Cardiac muscle cell (in vitro differentiated cells and primary cell): ENCODE measurements around the gene NTN5. TPM values are rescaled to one million over a fixed set of nuclear protein-coding genes. Genes with fewer than 3 reads are reported as not detected.

Experiments used
- DNase-seq, 2 donors: peaks; one replicate each; pipeline versions ENCODE4 v3.0.0 to v3.0.0-alpha.2; 2010 to 2017; ENCODE audit warnings: low read depth in 1 of 2, low spot score in 1 of 2
- H3K27ac ChIP-seq: fragments of 200-600 bp; sonication (generic); 2 replicates; pipeline ENCODE4 v1.5.1; 2016
- H3K27me3 ChIP-seq: fragments of 200-600 bp; sonication (generic); 2 replicates; pipeline ENCODE4 v1.6.0; 2016; ENCODE audit warnings: control low read depth
- H3K36me3 ChIP-seq: fragments of 200-600 bp; sonication (generic); 2 replicates; pipeline ENCODE4 v1.5.1; 2016; ENCODE audit warnings: control low read depth
- H3K4me1 ChIP-seq: fragments of 200-600 bp; sonication (generic); 2 replicates; pipeline ENCODE4 v1.8.1; 2017; ENCODE audit warnings: low read depth, mild to moderate bottlenecking, mixed run types
- H3K4me3 ChIP-seq: fragments of 200-600 bp; sonication (generic); 2 replicates; pipeline ENCODE4 v1.5.1; 2016; ENCODE audit warnings: mild to moderate bottlenecking
- H3K9me3 ChIP-seq: fragments of 200-600 bp; sonication (generic); 2 replicates; pipeline ENCODE4 v1.5.1; 2017; ENCODE audit warnings: low read depth, mild to moderate bottlenecking, control low read depth
- CTCF ChIP-seq: IDR thresholded peaks from 2 replicates; pipeline ENCODE4 v1.5.1; 2012; ENCODE audit warnings: low read depth, mild to moderate bottlenecking, low read length
- polyA plus RNA-seq: library from polyadenylated mRNA; unstranded; fragments of >200 nt; fragmentation: Nextera tagmentation; extraction: Ambion mirVana; gene quantifications from 2 replicates; pipeline ENCODE4 v1.2.1, GENCODE V29; 2016
- total RNA-seq: library from RNA; depleted of rRNA; stranded (reverse); fragments of >200 nt; gene quantifications from 2 replicates; pipeline ENCODE4 v1.2.3, GENCODE V29; 2016

The NTN5 gene
- total and polyA plus RNA-seq, 2 experiments from 2014 or later, result 4.1 TPM; not detected in 1

- Histone ChIP-seq H3K27me3 (no peaks in the 10 kb centered on the region), H3K9me3 (no peaks in the 10 kb centered on the region), H3K4me1 (no peaks in the 10 kb centered on the region), H3K4me3 (no peak overlapping the region), H3K36me3 (no peaks in the 10 kb centered on the region), H3K27ac (no peak overlapping the region)
- peak; percentile 86 to 91 for DNase-seq
- peak; percentile 87 for TF ChIP-seq CTCF
Observed at GRCh38 chr19:48674921-48675824, 2.4 kb upstream of the NTN5 start.

GRCh38 chr19:48674216-48674809 is 1.5 kb upstream of the NTN5 start:
- H3K27me3 ChIP-seq, result no peaks in the 10 kb centered on the region
- no peaks in the 10 kb centered on the region for H3K36me3 ChIP-seq
- no peak for TF ChIP-seq CTCF
- no peaks in the 10 kb centered on the region for H3K4me1 ChIP-seq
- no peak overlapping the region for H3K27ac ChIP-seq
- no peaks in the 10 kb centered on the region for H3K9me3 ChIP-seq
- no peak overlapping the region for H3K4me3 ChIP-seq
- DNase-seq, result no peak

GRCh38 chr19:48673436-48674100 is 751 bp upstream of the NTN5 start:
- Histone ChIP-seq H3K4me3 (no peak overlapping the region), H3K36me3 (no peaks in the 10 kb centered on the region), H3K27ac (no peak overlapping the region), H3K4me1 (no peaks in the 10 kb centered on the region), H3K9me3 (no peaks in the 10 kb centered on the region), H3K27me3 (no peaks in the 10 kb centered on the region)
- DNase-seq, result no peak
- TF ChIP-seq CTCF, result no peak

- H3K27me3 ChIP-seq, result no peaks in the 10 kb centered on the region
- no peak overlapping the region for H3K4me3 ChIP-seq
- H3K4me1 ChIP-seq, result no peaks in the 10 kb centered on the region
- no peaks in the 10 kb centered on the region for H3K9me3 ChIP-seq
- no peak overlapping the region for H3K27ac ChIP-seq
- TF ChIP-seq CTCF, result no peak
- no peak for DNase-seq
- H3K36me3 ChIP-seq, result no peaks in the 10 kb centered on the region
Observed at GRCh38 chr19:48671446-48671995, 1.3 kb downstream of the NTN5 start.

- no peak for DNase-seq
- Histone ChIP-seq H3K36me3 (no peaks in the 10 kb centered on the region), H3K4me1 (no peaks in the 10 kb centered on the region), H3K27ac (no peak overlapping the region), H3K4me3 (no peak overlapping the region), H3K9me3 (no peaks in the 10 kb centered on the region), H3K27me3 (no peaks in the 10 kb centered on the region)
- no peak for TF ChIP-seq CTCF
Observed at GRCh38 chr19:48670699-48671445, 1.9 kb downstream of the NTN5 start.
